HepG2 (cell line): ENCODE data around the gene KRTAP10-2. TPM values are rescaled to one million over a fixed set of nuclear protein-coding genes. Genes with fewer than 3 reads are reported as not detected.

Source experiments
- ATF3 ChIP-seq: sonication (generic); formaldehyde crosslinking; IDR thresholded peaks from 2 replicates; pipeline ENCODE4 v1.4.0; 2020; ENCODE audit warnings: missing genetic modification reagents
- CCAR2 ChIP-seq: fragments of 200-400 bp; formaldehyde crosslinking; optimal IDR thresholded peaks from 2 replicates; pipeline ENCODE3; 2018; ENCODE audit warnings: low read depth, mild to moderate bottlenecking, low read length, moderate library complexity
- CREB3 ChIP-seq: sonication (generic); formaldehyde crosslinking; IDR thresholded peaks from 2 replicates; pipeline ENCODE4 v1.5.0; 2020; ENCODE audit warnings: missing genetic modification reagents
- CREM ChIP-seq, 2 experiments: sonication (generic) in 1 of 2; formaldehyde crosslinking in 1 of 2; IDR thresholded peaks; 2 replicates each; pipeline versions ENCODE4 v1.4.0 to v1.6.1; 2016 to 2020; ENCODE audit warnings: antibody characterized with exemption in 1 of 2, mild to moderate bottlenecking in 1 of 2, missing genetic modification reagents in 1 of 2
- DNMT3B ChIP-seq: conservative IDR thresholded peaks from 2 replicates; pipeline ENCODE4 v1.6.1; 2016; ENCODE audit warnings: missing biosample characterization, control low read depth
- DPF2 ChIP-seq: sonication (generic); formaldehyde crosslinking; IDR thresholded peaks from 2 replicates; pipeline ENCODE4 v1.4.0; 2020; ENCODE audit warnings: mild to moderate bottlenecking, low read depth, missing genetic modification reagents, borderline replicate concordance
- EZH2 ChIP-seq: conservative IDR thresholded peaks from 2 replicates; pipeline ENCODE4 v1.6.1; 2012; ENCODE audit warnings: mild to moderate bottlenecking, low read depth, low read length, moderate library complexity
- HNRNPK ChIP-seq: fragments of 200-400 bp; formaldehyde crosslinking; IDR thresholded peaks from 2 replicates; pipeline ENCODE4 v1.6.1; 2018; ENCODE audit warnings: low read length, low read depth, moderate library complexity, mild to moderate bottlenecking; ENCODE audit not compliant: poor library complexity, severe bottlenecking
- HNRNPLL ChIP-seq: fragments of 200-400 bp; formaldehyde crosslinking; IDR thresholded peaks from 2 replicates; pipeline ENCODE4 v1.6.1; 2017; ENCODE audit warnings: mild to moderate bottlenecking, low read depth, low read length; ENCODE audit not compliant: poor library complexity, severe bottlenecking
- IRF2 ChIP-seq: IDR thresholded peaks from 2 replicates; pipeline ENCODE4 v1.6.1; 2018; ENCODE audit warnings: missing genetic modification reagents, missing compliant biosample characterization
- MTF2 ChIP-seq: sonication (generic); formaldehyde crosslinking; IDR thresholded peaks from 2 replicates; pipeline ENCODE4 v1.5.0; 2020; ENCODE audit warnings: missing genetic modification reagents, borderline replicate concordance
- PLRG1 ChIP-seq: fragments of 450-650 bp; conservative IDR thresholded peaks from 2 replicates; pipeline ENCODE4 v1.6.1; 2016
- RFX3 ChIP-seq: IDR thresholded peaks from 2 replicates; pipeline ENCODE4 v1.6.1; 2016; ENCODE audit warnings: missing biosample characterization, missing genetic modification reagents
- SMARCE1 ChIP-seq: fragments of 450-650 bp; IDR thresholded peaks from 2 replicates; pipeline ENCODE4 v1.6.1; 2017; ENCODE audit warnings: borderline replicate concordance
- ZHX1 ChIP-seq: sonication (generic); formaldehyde crosslinking; IDR thresholded peaks from 2 replicates; pipeline ENCODE4 v1.8.1; 2022; ENCODE audit warnings: low read depth, mild to moderate bottlenecking, missing genetic modification reagents
- ZNF34 ChIP-seq: sonication (generic); formaldehyde crosslinking; IDR thresholded peaks from 2 replicates; pipeline ENCODE4 v1.4.0; 2020; ENCODE audit warnings: mild to moderate bottlenecking, missing genetic modification reagents, borderline replicate concordance
- ZNF512B ChIP-seq: sonication (generic); formaldehyde crosslinking; IDR thresholded peaks from 2 replicates; pipeline ENCODE4 v1.5.1; 2020; ENCODE audit warnings: missing genetic modification reagents, mild to moderate bottlenecking, borderline replicate concordance
- ZNF740 ChIP-seq: sonication (generic); formaldehyde crosslinking; IDR thresholded peaks from 2 replicates; pipeline ENCODE4 v1.4.0; 2020; ENCODE audit warnings: missing genetic modification reagents
- ZNF746 ChIP-seq: sonication (generic); formaldehyde crosslinking; IDR thresholded peaks from 2 replicates; pipeline ENCODE4 v1.8.0; 2022; ENCODE audit warnings: mild to moderate bottlenecking, missing genetic modification reagents
- ZSCAN9 ChIP-seq: IDR thresholded peaks from 2 replicates; pipeline ENCODE4 v1.6.1; 2016; ENCODE audit warnings: borderline replicate concordance
- polyA plus RNA-seq, 8 experiments: library from polyadenylated mRNA; depleted of rRNA in 3 of 8; stranded (reverse) in 7 of 8; unstranded in 1 of 8; fragments of >200 nt; fragmentation: Illumina TruSeq in 4 of 8; extraction: Trizol in 4 of 8; gene quantifications; 2 replicates each; pipeline versions ENCODE4 v1.2.1 to v1.2.3, GENCODE V29; 2011 to 2016; ENCODE audit warnings: low read depth in 4 of 8, missing spikeins in 1 of 8, mixed read lengths in 1 of 8; ENCODE audit not compliant: insufficient read depth in 1 of 8
- total RNA-seq, 5 experiments: library from RNA; depleted of rRNA; stranded (reverse); fragments of >200 nt; fragmentation: Illumina TruSeq; extraction: Trizol; gene quantifications; 2 replicates each; pipeline ENCODE4 v1.2.3, GENCODE V29; 2016; ENCODE audit warnings: low read depth in 1 of 5
- TF ChIP-seq, protein P1 (sequence below): sonication (generic); formaldehyde crosslinking; IDR thresholded peaks from 2 replicates; pipeline ENCODE4 v1.5.0; 2020; ENCODE audit warnings: missing genetic modification reagents

Gene KRTAP10-2
- total and polyA plus RNA-seq, 2 of the 13 experiments (the other 11 are each of a cell fraction or from before 2014, with no cell fraction given) = not detected

DNA sequence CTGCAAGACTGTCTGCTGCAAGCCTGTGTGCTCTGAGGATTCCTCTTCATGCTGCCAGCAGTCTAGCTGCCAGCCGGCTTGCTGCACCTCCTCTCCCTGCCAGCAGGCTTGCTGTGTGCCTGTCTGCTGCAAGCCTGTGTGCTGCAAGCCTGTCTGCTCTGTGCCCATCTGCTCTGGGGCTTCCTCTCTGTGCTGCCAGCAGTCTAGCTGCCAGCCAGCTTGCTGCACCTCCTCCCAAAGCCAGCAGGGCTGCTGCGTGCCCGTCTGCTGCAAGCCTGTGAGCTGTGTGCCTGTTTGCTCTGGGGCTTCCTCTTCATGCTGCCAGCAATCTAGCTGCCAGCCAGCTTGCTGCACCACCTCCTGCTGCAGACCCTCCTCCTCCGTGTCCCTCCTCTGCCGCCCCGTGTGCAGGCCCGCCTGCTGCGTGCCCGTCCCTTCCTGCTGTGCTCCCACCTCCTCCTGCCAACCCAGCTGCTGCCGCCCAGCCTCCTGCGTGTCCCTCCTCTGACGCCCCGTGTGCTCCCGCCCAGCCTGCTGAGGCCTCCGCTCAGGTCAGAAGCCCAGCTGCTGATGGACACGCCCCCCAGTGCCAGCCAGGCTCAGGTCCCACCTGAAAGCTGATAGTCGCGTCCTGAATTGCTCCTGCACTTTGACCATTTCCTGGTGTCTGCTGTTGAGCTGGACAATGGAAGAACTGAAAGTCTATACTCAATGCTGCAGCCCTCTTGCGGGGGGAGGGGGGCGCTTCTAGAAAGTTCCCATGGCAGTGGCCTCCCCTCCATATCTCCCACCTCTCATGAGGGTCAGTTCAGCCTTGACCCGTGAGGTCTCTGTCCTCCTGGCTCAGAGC, 23.4 kb upstream of the KRTAP10-2 start (continued):
- no peak for TF ChIP-seq ZNF512B (CRISPR knock-in tag)
- peak; percentile 43 for TF ChIP-seq HNRNPLL
- TF ChIP-seq CREM (IDR thresholded peaks at IDR 0.05) = no peak
- TF ChIP-seq CREM (CRISPR knock-in tag; IDR thresholded peaks at IDR 0.05) = no peak
- TF ChIP-seq MTF2 (CRISPR knock-in tag) = 0 out of 2 replicates have a peak, but pooled peaks have one; percentile 46
- TF ChIP-seq EZH2 = no peak
- TF ChIP-seq PLRG1 = no peak
- TF ChIP-seq, protein P1, sequence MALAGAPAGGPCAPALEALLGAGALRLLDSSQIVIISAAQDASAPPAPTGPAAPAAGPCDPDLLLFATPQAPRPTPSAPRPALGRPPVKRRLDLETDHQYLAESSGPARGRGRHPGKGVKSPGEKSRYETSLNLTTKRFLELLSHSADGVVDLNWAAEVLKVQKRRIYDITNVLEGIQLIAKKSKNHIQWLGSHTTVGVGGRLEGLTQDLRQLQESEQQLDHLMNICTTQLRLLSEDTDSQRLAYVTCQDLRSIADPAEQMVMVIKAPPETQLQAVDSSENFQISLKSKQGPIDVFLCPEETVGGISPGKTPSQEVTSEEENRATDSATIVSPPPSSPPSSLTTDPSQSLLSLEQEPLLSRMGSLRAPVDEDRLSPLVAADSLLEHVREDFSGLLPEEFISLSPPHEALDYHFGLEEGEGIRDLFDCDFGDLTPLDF = no peak
- TF ChIP-seq ZNF740 (CRISPR knock-in tag) = 0 out of 2 replicates have a peak, but pooled peaks have one; percentile 21
- no peak for TF ChIP-seq ATF3 (CRISPR knock-in tag)
- TF ChIP-seq ZHX1 = no peak
- TF ChIP-seq DPF2 (CRISPR knock-in tag) = no peak
- TF ChIP-seq HNRNPK = no peak
- no peak for TF ChIP-seq DNMT3B (CRISPR knock-in tag)
- no peak for TF ChIP-seq ZNF746 (CRISPR knock-in tag)
- TF ChIP-seq ZSCAN9 (CRISPR knock-in tag) = no peak
- TF ChIP-seq IRF2 (CRISPR knock-in tag) = peak; percentile 25; the same call in 1 of the 2 replicates
- TF ChIP-seq ZNF34 = no peak
- no peak for TF ChIP-seq RFX3 (CRISPR knock-in tag)
- no peak for TF ChIP-seq SMARCE1
- TF ChIP-seq CREB3 = no peak
- TF ChIP-seq CCAR2 = no peak
